Suprapubic skin (tissue), 4 donors: ENCODE data around the gene ZNRF3. TPM values are rescaled to one million over a fixed set of nuclear protein-coding genes. Genes with fewer than 3 reads are reported as not detected.

ENCODE experiments used
- DNase-seq, 2 donors: peaks; one replicate each; pipeline ENCODE4 v3.0.0-alpha.2; 2019; ENCODE audit warnings: low spot score in 2 of 2
- H3K27ac ChIP-seq: fragments of 200-600 bp; sonication (generic); one replicate; pipeline ENCODE4 v1.5.1; 2019
- H3K27me3 ChIP-seq: fragments of 200-600 bp; sonication (generic); one replicate; pipeline ENCODE4 v1.5.1; 2019
- H3K36me3 ChIP-seq: fragments of 200-600 bp; sonication (generic); one replicate; pipeline ENCODE4 v1.5.1; 2019
- H3K4me1 ChIP-seq: fragments of 200-600 bp; sonication (generic); one replicate; pipeline ENCODE4 v1.5.1; 2019
- H3K4me3 ChIP-seq: fragments of 200-600 bp; sonication (generic); one replicate; pipeline ENCODE4 v1.5.1; 2019; ENCODE audit warnings: mild to moderate bottlenecking
- H3K9me3 ChIP-seq: fragments of 200-600 bp; sonication (generic); one replicate; pipeline ENCODE4 v1.5.1; 2019
- EP300 ChIP-seq: sonication (generic); formaldehyde crosslinking; IDR thresholded peaks from one replicate; pipeline ENCODE4 v1.6.1; 2017; ENCODE audit warnings: antibody characterized with exemption
- POLR2A ChIP-seq, 2 donors: fragments of 450-650 bp; IDR thresholded peaks; one replicate each; pipeline ENCODE4 v1.6.1; 2017; ENCODE audit warnings: antibody characterized with exemption in 2 of 2, mild to moderate bottlenecking in 2 of 2, moderate library complexity in 2 of 2
- POLR2AphosphoS5 ChIP-seq, 3 donors: sonication (generic); formaldehyde crosslinking; IDR thresholded peaks; one replicate each; pipeline ENCODE4 v1.6.1; 2017; ENCODE audit warnings: antibody characterized with exemption in 3 of 3
- WGBS: methylation state at CpG from one replicate; pipeline ENCODE4 v1.1.5; 2018; 5-methylcytosine and 5-hydroxymethylcytosine counted together
- total RNA-seq, 4 donors: library from RNA; depleted of rRNA; stranded (reverse); fragments of >200 nt; gene quantifications; one replicate each; pipeline ENCODE4 v1.1.0, GENCODE V29; 2016
- TF ChIP-seq, protein P1 (sequence below), 2 donors: fragments of 200-600 bp in 1 of 2; fragments of 450-650 bp in 1 of 2; sonication (generic) in 1 of 2; IDR thresholded peaks; one replicate each; pipeline ENCODE4 v1.5.1; 2016 to 2019; ENCODE audit warnings: antibody characterized with exemption in 2 of 2, mild to moderate bottlenecking in 1 of 2, moderate library complexity in 1 of 2

ZNRF3 gene
- total RNA-seq, 4 donors from 2014 or later: 13.3 to 20.7 (median 18.4) TPM

DNA sequence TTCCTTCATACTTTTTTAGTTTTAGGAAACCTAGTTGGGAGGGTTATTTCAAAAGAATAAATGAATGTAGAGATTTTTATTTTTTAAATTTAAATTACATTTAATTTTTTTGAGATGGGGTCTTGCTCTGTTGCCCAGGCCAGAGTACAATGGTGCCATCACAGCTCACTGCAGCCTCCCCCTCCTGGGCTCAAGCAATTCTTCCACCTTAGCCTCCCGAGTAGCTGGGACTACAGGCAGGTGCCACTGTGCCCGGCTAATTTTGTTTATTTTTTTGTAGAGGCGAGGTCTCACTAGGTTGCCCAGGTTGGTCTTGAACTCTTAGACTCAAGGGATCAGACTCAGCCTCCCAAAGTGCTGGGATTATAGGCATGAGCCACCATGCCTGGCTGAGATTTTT, 32.6 kb downstream of the ZNRF3 start:
- Histone ChIP-seq H3K36me3 (no peaks in the 10 kb centered on the region), H3K4me1 (peaks cover 47% of the 10 kb centered on the region), H3K9me3 (no peaks in the 10 kb centered on the region), H3K27me3 (no peaks in the 10 kb centered on the region), H3K4me3 (no peak overlapping the region), H3K27ac (no peak overlapping the region)
- TF ChIP-seq POLR2A (IDR thresholded peaks at IDR 0.05): no peak
- TF ChIP-seq EP300: no peak
- no peak for TF ChIP-seq POLR2AphosphoS5 (IDR thresholded peaks at IDR 0.05)
- TF ChIP-seq, protein P1, sequence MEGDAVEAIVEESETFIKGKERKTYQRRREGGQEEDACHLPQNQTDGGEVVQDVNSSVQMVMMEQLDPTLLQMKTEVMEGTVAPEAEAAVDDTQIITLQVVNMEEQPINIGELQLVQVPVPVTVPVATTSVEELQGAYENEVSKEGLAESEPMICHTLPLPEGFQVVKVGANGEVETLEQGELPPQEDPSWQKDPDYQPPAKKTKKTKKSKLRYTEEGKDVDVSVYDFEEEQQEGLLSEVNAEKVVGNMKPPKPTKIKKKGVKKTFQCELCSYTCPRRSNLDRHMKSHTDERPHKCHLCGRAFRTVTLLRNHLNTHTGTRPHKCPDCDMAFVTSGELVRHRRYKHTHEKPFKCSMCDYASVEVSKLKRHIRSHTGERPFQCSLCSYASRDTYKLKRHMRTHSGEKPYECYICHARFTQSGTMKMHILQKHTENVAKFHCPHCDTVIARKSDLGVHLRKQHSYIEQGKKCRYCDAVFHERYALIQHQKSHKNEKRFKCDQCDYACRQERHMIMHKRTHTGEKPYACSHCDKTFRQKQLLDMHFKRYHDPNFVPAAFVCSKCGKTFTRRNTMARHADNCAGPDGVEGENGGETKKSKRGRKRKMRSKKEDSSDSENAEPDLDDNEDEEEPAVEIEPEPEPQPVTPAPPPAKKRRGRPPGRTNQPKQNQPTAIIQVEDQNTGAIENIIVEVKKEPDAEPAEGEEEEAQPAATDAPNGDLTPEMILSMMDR (IDR thresholded peaks at IDR 0.05): no peak
- DNase-seq: no peak
- 95% methylated on average over 3 of the region's 3 CpGs for WGBS

DNA sequence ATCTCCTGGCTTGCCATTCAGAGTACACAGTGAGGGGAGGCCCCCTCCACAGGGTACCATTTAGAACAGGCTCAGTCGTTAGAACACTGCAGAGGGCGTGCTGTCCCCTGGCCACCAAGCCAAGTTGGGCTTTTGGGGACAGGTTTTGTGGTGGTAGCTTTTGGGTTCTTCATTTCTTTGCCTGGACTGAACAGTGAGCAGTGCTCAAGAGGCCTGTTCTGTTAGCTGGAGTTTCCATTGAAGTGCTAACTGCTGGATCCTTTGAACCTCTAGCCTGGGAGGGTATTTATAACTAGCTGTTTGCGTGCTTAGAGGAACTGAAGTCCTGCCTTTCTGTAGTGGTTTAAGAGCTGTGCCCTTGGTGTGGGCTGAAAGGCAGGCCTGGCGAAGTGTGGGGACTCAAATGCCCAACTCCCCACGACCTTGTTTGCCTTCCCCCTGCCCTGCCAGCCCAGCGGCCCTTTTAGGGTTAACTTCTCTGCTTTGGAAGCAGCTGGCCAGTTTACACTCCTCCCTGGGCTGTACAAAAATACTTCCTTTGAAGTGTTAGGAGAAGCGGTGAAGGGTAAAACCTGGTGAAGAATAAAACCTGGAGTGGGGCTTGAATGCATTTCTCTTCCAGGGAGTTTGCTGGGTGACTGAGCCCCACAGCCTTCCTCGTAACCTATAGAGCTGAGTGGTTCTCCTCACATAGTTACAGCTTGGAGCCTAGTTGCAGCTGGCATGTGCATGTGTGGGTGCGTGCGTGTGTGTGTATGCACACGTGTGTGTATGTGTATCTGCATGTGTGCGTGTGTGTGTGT, 34.6 kb downstream of the ZNRF3 start:
- Histone ChIP-seq H3K36me3 (no peaks in the 10 kb centered on the region), H3K27me3 (no peaks in the 10 kb centered on the region), H3K4me3 (no peak overlapping the region), H3K4me1 (peaks cover 41% of the 10 kb centered on the region), H3K27ac (peak overlapping the region; percentile 1), H3K9me3 (no peaks in the 10 kb centered on the region)
- DNase-seq: no peak
- TF ChIP-seq EP300 (no peak), POLR2A (IDR thresholded peaks at IDR 0.05) (no peak), POLR2AphosphoS5 (IDR thresholded peaks at IDR 0.05) (no peak)
- TF ChIP-seq, protein P1 (IDR thresholded peaks at IDR 0.05): no peak
- WGBS: 39% methylated on average over 11 of the region's 12 CpGs

DNA sequence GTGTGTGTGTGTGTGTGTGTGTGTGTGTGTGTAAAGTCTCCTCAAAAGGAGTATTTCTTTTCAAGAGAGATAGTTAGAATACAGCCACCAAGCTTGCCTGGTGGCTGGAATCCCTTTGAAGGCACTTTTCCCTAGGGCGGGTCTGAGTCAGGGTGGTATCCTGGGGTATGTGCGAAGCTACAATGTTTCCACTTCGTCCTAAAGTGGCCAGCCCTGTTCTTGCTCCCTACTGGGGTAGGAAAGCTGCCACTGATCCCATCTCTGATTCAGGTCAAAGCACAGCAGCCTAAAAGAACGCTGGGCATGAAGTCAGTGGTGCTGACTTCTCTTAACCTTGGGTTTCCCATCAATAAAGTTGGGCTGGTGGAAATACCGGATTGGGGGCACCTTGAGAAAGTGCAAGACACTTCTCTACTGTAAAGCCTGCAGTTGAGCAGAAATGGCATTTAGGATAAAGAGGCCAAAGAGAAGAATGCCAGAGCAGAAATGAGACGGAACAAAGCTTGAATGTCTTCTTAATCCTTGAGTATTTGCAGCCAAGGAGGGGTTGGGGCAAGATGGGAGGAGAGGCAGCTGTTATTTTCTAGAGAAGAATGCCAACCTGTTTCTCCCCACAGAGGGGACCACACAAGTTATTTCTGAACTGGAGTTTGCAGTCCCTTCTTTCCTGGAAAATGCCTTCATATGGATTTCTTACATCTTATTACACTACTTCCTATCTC, 35.3 kb downstream of the ZNRF3 start:
- Histone ChIP-seq H3K9me3 (no peaks in the 10 kb centered on the region), H3K27ac (peak overlapping the region; percentile 5), H3K36me3 (no peaks in the 10 kb centered on the region), H3K27me3 (no peaks in the 10 kb centered on the region), H3K4me3 (no peak overlapping the region), H3K4me1 (peaks cover 45% of the 10 kb centered on the region)
- TF ChIP-seq POLR2A (IDR thresholded peaks at IDR 0.05) (no peak), POLR2AphosphoS5 (IDR thresholded peaks at IDR 0.05) (no peak), EP300 (no peak)
- TF ChIP-seq, protein P1 (IDR thresholded peaks at IDR 0.05): no peak
- WGBS: 44% methylated on average over 6 of the region's 6 CpGs
- DNase-seq: no peak

DNA sequence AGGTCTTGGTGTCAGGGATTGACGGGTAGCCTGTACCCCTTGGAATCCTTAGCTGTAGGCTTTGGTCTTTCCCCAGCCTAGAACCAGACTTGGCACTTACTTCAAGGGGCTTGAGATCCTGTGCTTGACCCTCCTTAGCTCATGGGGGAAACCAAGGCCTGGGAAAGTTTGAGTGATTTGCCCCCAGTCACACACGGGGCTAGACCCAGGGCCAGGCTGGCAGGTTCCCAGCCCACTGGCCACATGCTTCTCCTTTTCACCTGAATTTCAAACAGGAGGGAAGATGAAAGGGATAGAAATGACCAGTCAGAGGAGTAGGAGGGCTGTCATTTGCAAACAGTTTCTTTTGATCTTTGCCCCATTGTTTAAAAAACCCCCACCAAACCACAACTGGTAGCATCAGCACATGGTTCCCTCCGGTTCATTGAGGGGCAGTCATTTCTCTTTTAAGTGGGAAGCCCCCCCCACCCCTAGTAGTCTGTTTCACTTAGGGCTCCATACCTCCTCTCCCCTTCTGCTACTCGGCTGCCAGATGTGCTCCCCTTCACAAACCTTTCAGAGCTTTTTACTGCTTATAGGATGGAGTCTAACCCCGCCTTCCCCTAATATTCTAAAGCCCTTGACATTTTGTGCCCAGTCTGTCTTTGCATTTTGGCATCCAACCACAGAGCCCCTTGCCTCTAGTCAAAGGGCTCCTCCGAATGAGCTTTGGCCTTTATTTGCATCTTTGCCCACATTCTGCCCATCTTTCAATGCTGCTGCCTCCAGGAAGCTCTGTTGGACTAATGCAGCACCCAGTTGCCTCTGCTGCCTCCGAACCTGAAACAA, 37.6 kb downstream of the ZNRF3 start:
- H3K9me3 ChIP-seq: no peaks in the 10 kb centered on the region
- 76% methylated on average over 7 of the region's 7 CpGs for WGBS
- TF ChIP-seq EP300 (no peak), POLR2AphosphoS5 (IDR thresholded peaks at IDR 0.05) (no peak), POLR2A (IDR thresholded peaks at IDR 0.05) (no peak)
- TF ChIP-seq, protein P1 (IDR thresholded peaks at IDR 0.05): no peak
- H3K27ac ChIP-seq: no peak overlapping the region
- no peaks in the 10 kb centered on the region for H3K36me3 ChIP-seq
- H3K4me3 ChIP-seq: no peak overlapping the region
- H3K27me3 ChIP-seq: no peaks in the 10 kb centered on the region
- H3K4me1 ChIP-seq: peaks cover 57% of the 10 kb centered on the region
- no peak for DNase-seq
